Rectal smooth muscle tissue (tissue), 1 donor: Measurements from ENCODE around the gene MYO1B.

Experiments used
- H3K27ac ChIP-seq: one replicate; pipeline ENCODE4 v1.7.0; 2013; ENCODE audit warnings: low read depth, low read length, inconsistent platforms
- H3K27me3 ChIP-seq: one replicate; pipeline ENCODE4 v1.7.0; 2013; ENCODE audit warnings: low read length; ENCODE audit not compliant: control insufficient read depth, insufficient read depth
- H3K36me3 ChIP-seq: one replicate; pipeline ENCODE4 v1.7.0; 2013; ENCODE audit warnings: low read length; ENCODE audit not compliant: control insufficient read depth, insufficient read depth
- H3K4me1 ChIP-seq: one replicate; pipeline ENCODE4 v1.7.0; 2013; ENCODE audit warnings: low read length; ENCODE audit not compliant: control insufficient read depth, insufficient read depth
- H3K4me3 ChIP-seq: one replicate; pipeline ENCODE4 v1.7.0; 2013; ENCODE audit warnings: low read length
- H3K9ac ChIP-seq: one replicate; pipeline ENCODE4 v1.7.0; 2013; ENCODE audit warnings: low read length

The MYO1B gene

DNA sequence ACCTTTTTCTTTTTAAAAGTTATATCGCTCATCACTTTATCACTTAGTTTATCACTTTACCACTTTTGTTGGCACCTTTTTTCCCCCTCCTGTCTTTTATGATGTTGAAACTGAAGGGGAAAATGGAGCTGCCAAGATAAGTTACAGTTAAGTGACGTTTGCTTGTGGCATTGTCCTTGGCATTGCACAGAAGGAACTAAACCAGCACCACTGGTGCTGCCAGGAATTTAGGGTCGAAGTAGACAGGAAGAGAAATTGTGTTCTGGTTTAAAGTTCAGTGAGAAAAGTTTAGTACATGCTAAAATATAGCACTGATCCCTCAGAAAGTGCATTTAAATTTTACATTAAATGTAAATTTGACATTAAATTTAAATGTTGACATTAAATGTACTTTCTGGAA, 49.9 kb downstream of the MYO1B start:
- Histone ChIP-seq H3K4me3 (no peak overlapping the region), H3K4me1 (no peaks in the 10 kb centered on the region), H3K27ac (no peak overlapping the region), H3K9ac (no peak overlapping the region), H3K27me3 (no peaks in the 10 kb centered on the region), H3K36me3 (no peaks in the 10 kb centered on the region)

DNA sequence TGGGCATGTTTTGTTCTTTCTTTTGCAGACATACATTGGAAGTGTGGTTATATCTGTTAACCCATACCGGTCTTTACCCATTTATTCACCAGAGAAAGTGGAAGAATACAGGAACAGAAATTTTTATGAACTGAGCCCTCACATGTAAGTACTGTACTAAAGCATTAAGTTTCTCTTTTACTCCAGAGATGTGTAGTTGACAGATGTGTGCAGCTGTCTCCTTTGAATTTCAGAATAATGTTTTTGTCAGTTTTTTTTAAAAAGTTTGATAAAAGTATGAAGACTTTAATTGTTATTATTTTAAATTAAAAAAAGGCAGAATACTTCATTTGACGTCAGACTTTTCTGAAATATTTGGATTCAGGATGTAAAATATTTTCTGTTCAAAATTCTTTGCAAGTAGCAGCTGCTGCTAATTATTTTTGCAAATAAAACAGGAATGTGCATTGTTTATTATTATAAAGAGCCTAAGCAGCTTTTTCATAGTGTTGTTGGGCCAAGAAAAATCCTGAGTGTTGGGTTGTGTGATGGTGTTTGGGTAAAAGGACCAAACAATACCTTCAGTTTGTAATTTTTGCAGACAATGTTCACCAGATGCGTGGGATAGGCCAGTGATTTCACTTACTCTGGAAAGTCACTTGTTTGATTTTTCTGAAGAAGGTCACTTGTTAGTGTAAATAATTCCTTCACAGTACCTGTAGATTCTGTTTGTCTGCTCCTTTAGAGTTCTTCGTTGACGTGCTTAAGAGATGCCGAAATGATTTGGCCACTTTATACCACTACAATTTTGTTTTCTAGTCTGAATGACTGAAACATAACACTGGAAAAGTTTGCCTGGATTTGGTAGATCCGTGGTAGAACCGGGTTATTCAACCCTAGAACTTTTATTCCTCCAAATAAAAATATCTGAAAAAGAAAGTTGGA, 51.1 kb downstream of the MYO1B start:
- no peaks in the 10 kb centered on the region for H3K4me1 ChIP-seq
- H3K4me3 ChIP-seq: no peak overlapping the region
- H3K9ac ChIP-seq: no peak overlapping the region
- H3K27ac ChIP-seq: no peak overlapping the region
- no peaks in the 10 kb centered on the region for H3K27me3 ChIP-seq
- no peaks in the 10 kb centered on the region for H3K36me3 ChIP-seq

DNA sequence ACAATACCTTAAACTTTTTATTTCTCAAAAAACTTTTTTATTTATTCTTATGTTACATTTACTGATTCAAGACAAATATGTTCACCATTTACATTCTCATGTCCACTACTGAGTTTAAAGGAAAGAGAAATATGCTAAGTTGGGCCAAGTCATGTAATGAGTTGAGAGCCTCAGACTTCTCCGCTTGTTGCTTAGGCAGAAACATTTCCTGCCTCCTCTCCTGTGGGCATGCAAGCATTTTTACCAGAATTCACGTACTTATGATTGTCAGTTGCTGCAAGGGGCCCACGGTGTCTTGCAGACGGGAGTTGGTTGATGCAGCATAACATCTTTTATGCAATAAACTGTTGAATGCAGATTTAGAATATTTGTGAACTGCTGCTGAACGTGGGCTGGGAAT, 51.8 kb downstream of the MYO1B start:
- H3K4me3 ChIP-seq: no peak overlapping the region
- H3K36me3 ChIP-seq: no peaks in the 10 kb centered on the region
- H3K27me3 ChIP-seq: no peaks in the 10 kb centered on the region
- H3K27ac ChIP-seq: no peak overlapping the region
- no peaks in the 10 kb centered on the region for H3K4me1 ChIP-seq
- H3K9ac ChIP-seq: no peak overlapping the region

DNA sequence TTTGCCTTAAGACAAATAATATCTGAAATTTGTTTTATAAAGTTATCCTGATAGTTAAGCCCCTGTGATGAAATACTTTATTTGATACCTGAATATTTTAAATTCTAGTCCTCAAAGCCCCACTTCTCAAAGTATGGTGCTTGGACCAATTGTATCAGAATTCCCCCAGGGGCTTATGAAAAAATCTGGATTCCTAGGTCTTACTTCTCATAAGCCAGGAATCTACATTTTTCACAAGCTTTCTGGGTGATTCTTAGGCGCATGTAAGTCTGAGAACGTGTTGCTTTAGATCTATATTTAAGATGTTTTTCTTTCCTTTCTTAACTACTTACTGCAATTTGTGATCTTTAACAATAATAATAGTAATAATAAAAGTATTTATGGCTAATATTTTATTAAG, 53.1 kb downstream of the MYO1B start:
- Histone ChIP-seq H3K27ac (no peak overlapping the region), H3K27me3 (no peaks in the 10 kb centered on the region), H3K4me3 (no peak overlapping the region), H3K9ac (no peak overlapping the region), H3K4me1 (no peaks in the 10 kb centered on the region), H3K36me3 (no peaks in the 10 kb centered on the region)

DNA sequence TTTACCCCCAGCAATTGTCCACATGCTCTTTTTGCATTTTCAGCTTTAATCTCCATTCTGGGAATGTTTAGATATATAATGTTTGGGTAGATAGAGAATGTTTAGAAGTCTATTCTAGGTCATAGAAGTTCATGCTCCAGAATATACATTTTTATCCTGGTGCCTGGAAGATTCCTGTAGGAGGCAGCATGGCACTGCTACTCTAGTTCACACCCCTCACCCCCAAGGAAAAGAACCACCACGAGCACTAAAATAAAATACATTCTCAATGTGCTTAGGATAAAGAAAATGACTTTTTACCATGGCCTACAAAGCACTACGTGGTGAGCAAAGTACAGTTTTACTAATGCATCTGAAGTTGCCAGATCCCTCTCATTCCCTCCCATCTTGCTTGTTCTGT, 53.8 kb downstream of the MYO1B start:
- H3K36me3 ChIP-seq: no peaks in the 10 kb centered on the region
- H3K27me3 ChIP-seq: no peaks in the 10 kb centered on the region
- no peak overlapping the region for H3K9ac ChIP-seq
- H3K27ac ChIP-seq: no peak overlapping the region
- no peak overlapping the region for H3K4me3 ChIP-seq
- H3K4me1 ChIP-seq: no peaks in the 10 kb centered on the region

DNA sequence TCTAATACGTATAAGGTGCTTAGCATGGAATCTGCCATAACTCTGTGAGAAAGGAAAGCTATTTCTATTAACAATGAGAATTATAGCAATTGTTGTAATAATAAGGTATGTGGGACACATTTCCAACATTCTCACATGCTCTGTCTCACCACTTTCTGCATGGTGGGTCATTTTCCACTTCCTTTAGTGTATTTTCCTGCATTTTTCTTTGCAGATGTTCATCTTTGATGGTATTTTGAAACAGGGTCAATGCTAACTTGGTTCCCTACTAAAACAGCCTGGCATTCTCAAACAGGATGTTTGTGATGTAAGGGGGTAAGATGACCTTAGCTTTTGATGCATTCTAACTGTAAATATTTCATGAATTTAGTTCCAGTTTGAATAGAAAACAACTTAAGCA, 54.7 kb downstream of the MYO1B start:
- H3K4me1 ChIP-seq: no peaks in the 10 kb centered on the region
- H3K27ac ChIP-seq: no peak overlapping the region
- no peak overlapping the region for H3K9ac ChIP-seq
- H3K27me3 ChIP-seq: no peaks in the 10 kb centered on the region
- no peaks in the 10 kb centered on the region for H3K36me3 ChIP-seq
- no peak overlapping the region for H3K4me3 ChIP-seq

DNA sequence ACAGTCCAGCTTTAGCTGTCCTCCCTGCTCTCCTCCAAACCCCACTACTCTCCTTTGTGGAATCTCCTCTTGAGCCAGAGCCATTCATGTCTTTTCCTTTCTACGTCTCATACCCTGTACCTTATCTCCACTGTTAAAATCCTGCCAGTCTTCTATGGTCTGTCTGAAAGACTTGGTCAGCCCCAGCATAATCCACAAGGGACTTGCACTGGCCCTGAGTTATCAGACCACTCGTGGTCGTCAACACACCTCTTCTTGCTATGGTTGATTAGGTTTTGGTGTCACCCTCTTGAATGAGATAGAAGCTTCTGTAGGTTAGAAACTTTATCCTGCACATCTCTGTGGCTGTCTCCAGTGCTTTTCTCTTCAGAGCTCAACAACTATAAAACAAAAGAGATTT, 56.8 kb downstream of the MYO1B start:
- no peaks in the 10 kb centered on the region for H3K27me3 ChIP-seq
- no peak overlapping the region for H3K4me3 ChIP-seq
- H3K27ac ChIP-seq: no peak overlapping the region
- H3K36me3 ChIP-seq: no peaks in the 10 kb centered on the region
- H3K9ac ChIP-seq: no peak overlapping the region
- H3K4me1 ChIP-seq: no peaks in the 10 kb centered on the region

DNA sequence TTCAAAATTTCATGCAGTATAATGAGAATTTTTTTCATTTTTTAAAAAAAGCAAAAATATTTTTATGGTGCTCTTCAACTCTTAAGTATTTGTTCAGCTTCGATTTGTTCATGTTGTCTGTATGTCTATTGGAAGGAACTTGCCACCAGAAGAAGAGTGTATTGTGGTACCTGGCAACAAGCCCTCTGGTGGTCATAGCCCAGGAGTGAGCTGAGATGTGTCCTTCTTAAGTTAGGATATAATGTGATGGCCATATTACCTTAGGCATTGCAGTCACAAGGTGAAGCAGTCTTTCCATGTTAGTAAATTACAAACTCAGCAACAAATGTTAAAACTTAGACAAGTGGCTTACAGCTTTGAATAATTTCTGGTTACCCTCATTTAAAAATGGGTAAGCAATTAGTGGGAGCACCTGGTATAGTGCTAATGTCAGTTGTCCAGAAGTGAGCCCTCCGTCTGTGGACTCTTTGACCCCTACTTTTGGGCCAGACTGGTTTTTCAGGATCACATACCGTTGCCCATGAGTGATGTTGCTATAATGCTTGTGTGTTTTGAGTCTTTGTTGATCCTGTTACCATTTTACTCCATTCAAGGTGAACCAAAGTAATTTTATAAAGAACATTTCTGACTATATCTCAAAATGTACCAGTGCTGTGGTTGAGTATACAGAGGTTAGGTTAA, 57.4 kb downstream of the MYO1B start:
- no peaks in the 10 kb centered on the region for H3K27me3 ChIP-seq
- H3K4me3 ChIP-seq: no peak overlapping the region
- no peaks in the 10 kb centered on the region for H3K4me1 ChIP-seq
- H3K27ac ChIP-seq: no peak overlapping the region
- H3K9ac ChIP-seq: no peak overlapping the region
- no peaks in the 10 kb centered on the region for H3K36me3 ChIP-seq

DNA sequence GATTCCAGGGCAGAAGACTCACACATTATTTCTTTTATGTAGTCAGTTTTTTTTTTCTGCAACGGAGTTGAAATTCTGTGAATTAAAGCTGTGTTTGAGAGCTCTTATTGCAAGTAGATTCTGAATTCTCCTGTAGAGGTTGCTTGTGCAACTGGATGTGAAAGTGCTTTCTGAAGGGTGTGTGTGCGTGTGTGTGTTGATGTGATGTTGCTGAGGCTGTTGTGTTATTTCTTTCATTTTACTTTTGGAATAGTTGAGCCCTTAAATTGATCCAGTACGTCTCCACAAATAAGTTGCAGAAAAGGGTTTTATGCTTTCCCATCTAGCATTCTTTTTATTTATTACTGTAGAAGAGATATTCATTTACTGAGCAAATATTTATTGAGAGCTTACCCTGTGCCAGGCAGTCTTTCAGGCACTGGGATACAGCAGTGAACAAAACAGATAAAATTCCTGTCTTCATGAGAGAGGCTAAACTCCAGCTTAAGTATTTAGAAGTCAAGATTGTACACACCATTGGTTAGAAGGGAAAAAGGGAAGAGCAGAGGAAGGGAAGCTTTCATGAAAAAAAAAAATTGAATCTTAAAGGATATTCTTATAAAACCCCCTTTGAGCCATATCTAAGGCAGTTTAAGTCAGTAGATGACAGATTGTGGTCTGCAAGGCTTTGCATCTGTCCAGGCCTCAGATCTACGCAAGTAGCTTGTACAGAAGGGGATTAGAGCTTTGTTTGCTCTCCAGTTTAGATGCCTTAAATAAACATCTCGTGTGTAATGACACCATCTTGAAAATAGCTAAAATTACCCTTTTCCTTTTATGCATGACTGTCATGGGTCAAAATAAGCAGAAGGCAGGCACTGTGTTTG, 58.2 kb downstream of the MYO1B start:
- Histone ChIP-seq H3K4me3 (no peak overlapping the region), H3K36me3 (no peaks in the 10 kb centered on the region), H3K27me3 (no peaks in the 10 kb centered on the region), H3K9ac (no peak overlapping the region), H3K4me1 (no peaks in the 10 kb centered on the region), H3K27ac (no peak overlapping the region)

DNA sequence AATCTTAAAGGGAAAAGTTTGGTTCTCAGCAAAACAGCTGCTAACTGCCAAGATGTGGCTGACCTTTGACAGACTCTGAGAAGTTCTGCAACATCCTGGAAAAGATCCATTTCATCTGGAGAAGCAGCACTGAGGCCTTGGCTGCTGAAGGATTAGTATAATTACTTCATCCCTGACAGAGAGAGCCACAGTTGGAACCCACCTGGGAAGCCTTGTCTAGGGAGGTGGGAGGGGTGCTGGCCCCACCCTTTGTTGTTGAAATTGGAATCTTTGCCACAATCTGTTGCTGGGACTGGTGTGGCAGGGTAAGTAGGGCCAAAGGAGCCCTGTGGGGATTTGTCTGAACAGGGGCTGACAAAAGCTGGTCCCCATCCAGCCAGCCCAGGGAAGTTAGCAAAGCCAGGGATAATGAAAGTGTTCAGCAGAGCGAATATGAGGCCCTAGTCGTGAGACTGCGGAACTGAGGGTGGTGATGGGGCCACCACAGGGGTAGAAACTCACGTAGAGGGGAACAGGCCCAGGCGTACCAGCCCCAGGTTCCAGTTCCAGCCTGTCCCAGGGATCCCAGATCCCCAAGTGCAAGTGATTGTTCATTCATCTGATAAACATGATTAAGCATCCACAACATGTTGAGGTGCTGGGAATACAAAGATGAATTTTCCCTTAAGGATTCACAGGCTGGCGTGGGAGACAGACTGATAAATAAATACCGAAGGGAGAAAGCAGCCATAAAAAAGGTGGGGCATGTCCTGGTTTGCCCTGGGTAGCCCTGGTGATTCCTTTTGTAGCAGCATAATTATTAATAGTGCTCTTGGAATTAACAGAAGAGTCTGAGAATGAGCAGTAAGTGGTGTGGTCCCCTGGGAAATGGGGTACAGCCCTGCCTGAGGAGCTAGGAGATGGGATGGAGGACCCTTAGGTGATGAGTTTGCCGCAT, 60.0 kb downstream of the MYO1B start:
- Histone ChIP-seq H3K36me3 (no peaks in the 10 kb centered on the region), H3K4me3 (no peak overlapping the region), H3K27ac (peak overlapping the region; percentile 24), H3K27me3 (no peaks in the 10 kb centered on the region), H3K9ac (no peak overlapping the region), H3K4me1 (no peaks in the 10 kb centered on the region)

DNA sequence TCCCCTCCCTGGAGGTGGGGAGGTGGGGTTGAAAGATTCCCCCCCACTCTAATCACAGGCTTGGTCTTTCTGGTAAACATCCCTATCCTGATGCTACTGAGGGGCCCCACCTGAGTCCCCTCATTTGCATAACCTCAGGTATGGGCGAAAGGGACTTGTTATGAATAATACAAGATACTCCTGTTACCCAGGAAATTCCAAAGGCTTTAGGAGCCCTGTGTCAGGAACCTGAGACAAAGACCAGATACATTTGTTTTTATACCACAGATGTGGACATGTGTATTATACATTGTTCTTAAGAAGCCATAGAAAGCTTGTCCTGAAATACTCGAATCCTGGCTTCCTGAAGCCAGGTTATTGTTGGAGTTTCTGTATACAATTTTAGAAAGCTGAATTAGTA, 62.8 kb downstream of the MYO1B start:
- Histone ChIP-seq H3K27me3 (no peaks in the 10 kb centered on the region), H3K9ac (no peak overlapping the region), H3K27ac (no peak overlapping the region), H3K36me3 (no peaks in the 10 kb centered on the region), H3K4me1 (no peaks in the 10 kb centered on the region), H3K4me3 (no peak overlapping the region)
